ENCODE results near the gene ELOVL7. TPM values are rescaled to one million over a fixed set of nuclear protein-coding genes. Genes with fewer than 3 reads are reported as not detected.

The ELOVL7 gene
- total and polyA plus RNA-seq, 2 donors (not counting 3 experiments of a cell fraction or from before 2014, with no cell fraction given): 0.01 to 0.09 TPM

DNA sequence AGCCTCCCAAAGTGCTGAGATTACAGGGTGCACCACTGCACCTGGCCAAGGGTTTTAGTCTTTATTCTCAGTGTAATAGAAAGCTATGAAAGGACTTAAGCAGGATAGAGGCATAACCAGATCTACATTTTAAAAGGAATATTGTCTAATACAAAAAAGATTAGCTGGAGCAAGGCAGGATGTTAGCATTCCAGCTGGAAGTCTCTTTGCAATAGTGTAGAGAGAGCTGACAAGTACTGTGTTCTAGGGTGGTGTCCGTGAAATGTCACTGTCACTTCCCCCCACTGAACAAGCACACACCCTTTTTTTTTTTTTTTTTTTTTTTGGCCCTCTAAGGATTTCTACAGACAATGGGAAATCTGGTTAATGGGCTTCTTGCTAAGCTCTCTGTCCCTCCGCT lies 119.9 kb downstream of the ELOVL7 start:
- Histone ChIP-seq H3K79me2 (ENCODE audit: control insufficient read depth, insufficient read depth, low read length) (no peaks in the 10 kb centered on the region), H4K20me1 (replicated peaks; ENCODE audit: control insufficient read depth, extremely low read depth, insufficient read depth, low read length) (no peaks in the 10 kb centered on the region), H3K9me1 (replicated peaks; ENCODE audit: control insufficient read depth, extremely low read depth, insufficient read depth, low read length) (no peaks in the 10 kb centered on the region), H3K4me1 (ENCODE audit: control insufficient read depth, extremely low read depth, insufficient read depth, low read length) (no peaks in the 10 kb centered on the region), H2AFZ (ENCODE audit: low read depth, low read length) (no peak overlapping the region), H3K4me3 (replicated peaks in 1 of 3; ENCODE audit: insufficient read depth in 1 of 3, low read depth in 1 of 3, low read length in 3 of 3) (no peak overlapping the region), H3K9me3 (replicated peaks; ENCODE audit: control insufficient read depth, insufficient read depth, low read length) (no peaks in the 10 kb centered on the region), H3K4me2 (ENCODE audit: insufficient read depth, low read length) (no peak overlapping the region), H3K9ac (replicated peaks; ENCODE audit: extremely low read depth, insufficient read depth, low read length) (no peak overlapping the region), H3K27ac (ENCODE audit: insufficient read depth, low read depth, low read length) (no peak overlapping the region), H3K27me3 (ENCODE audit: control insufficient read depth in 2 of 2, insufficient read depth in 2 of 2, low read length in 2 of 2) (peaks cover 0 to 5% of the 10 kb centered on the region in 2 experiments), H3K36me3 (ENCODE audit: control insufficient read depth in 2 of 2, extremely low read depth in 1 of 2, insufficient read depth in 2 of 2, low read length in 2 of 2) (no peaks in the 10 kb centered on the region)
- intact Hi-C loops (cut with micrococcal nuclease) (no loop called here), dilution Hi-C loops (cut with MboI; ENCODE audit: extremely low pct_ligation_motif_present, low sequenced_read_pairs) (no loop called here)
- CTCF ChIA-PET: interaction anchor here (0.6 to 0.8 kb wide), 2 partner anchors 31 to 34 kb away, joined by 4 read pairs; no protein-coding TSS in a partner anchor
- POLR2A ChIA-PET: no interaction called here
- FAIRE-seq: no peak
- no TSS peak for BruUV-seq (replicated peaks)
- DNase-seq (ENCODE audit: low read depth, low spot score): no peak
- TF ChIP-seq MYC (IDR thresholded peaks at IDR 0.05; ENCODE audit: low read depth, low read length) (no peak), CTCF (IDR thresholded peaks at IDR 0.05; ENCODE audit: extremely low read depth in 1 of 2, insufficient read depth in 1 of 2, low read depth in 1 of 2, low read length in 2 of 2) (no peak), POLR2AphosphoS5 (IDR thresholded peaks at IDR 0.05; ENCODE audit: insufficient read depth, low read depth, low read length) (no peak), GATA2 (IDR thresholded peaks at IDR 0.05; ENCODE audit: insufficient read depth, insufficient read length, low read depth, low read length) (no peak), EZH2 (IDR thresholded peaks at IDR 0.05; ENCODE audit: borderline replicate concordance, low read depth, low read length, severe bottlenecking) (no peak), POLR2A (IDR thresholded peaks at IDR 0.05; ENCODE audit: low read depth, low read length) (no peak), MAX (IDR thresholded peaks at IDR 0.05; ENCODE audit: insufficient read depth, insufficient read length) (no peak), JUN (IDR thresholded peaks at IDR 0.05; ENCODE audit: borderline replicate concordance, insufficient read depth, insufficient read length, low read depth) (no peak), FOS (IDR thresholded peaks at IDR 0.05; ENCODE audit: borderline replicate concordance, insufficient read depth, low read length) (no peak)
